K562 (cell line): ENCODE measurements around the gene SLC16A12. TPM values are rescaled to one million over a fixed set of nuclear protein-coding genes. Genes with fewer than 3 reads are reported as not detected.

Experiments used
- ATAC-seq: fragments of 200-7000 bp; cut with Tn5 transposase; 3 replicates; pipeline ENCODE4 v1.9.1; 2020; ENCODE audit warnings: moderate library complexity
- BruUV-seq: library from RNA; stranded (reverse); fragments of 400-500 nt; replicated peaks from 2 replicates; lab custom pipeline; 2021; lab: Mats Ljungman, UMichigan
- CTCF ChIA-PET: fragments of 300-600 bp; formaldehyde crosslinking; extraction: SDS; loops from one replicate; lab custom pipeline; 2021; ENCODE audit warnings: low intra/inter-chr PET ratio; lab: Yijun Ruan, JAX
- POLR2A ChIA-PET: fragments of 300-600, 350-650 bp; sonication (Branson Sonifier 250); formaldehyde crosslinking; extraction: SDS; loops from one replicate; lab custom pipeline; 2021; ENCODE audit warnings: antibody characterized with exemption, inconsistent platforms; lab: Yijun Ruan, JAX
- DNase-seq, 4 experiments: peaks; one replicate each; pipeline versions ENCODE4 v3.0.0 to v3.0.0-alpha.2; 2011 to 2018; ENCODE audit warnings: low spot score in 3 of 4, mixed read lengths in 3 of 4; ENCODE audit errors: extremely low read depth in 1 of 4
- FAIRE-seq: peaks from 2 replicates; lab custom pipeline; 2011; peaks lifted over from hg19 to GRCh38; lab: Jason Lieb, UNC
- H2AFZ ChIP-seq: 2 replicates; pipeline ENCODE4 v1.6.0; 2011; ENCODE audit warnings: low read depth, low read length, control low read depth, inconsistent platforms
- H3K27ac ChIP-seq: fragments of 200-600 bp; 3 replicates; pipeline ENCODE4 v1.8.0; 2011; ENCODE audit warnings: low read depth, mild to moderate bottlenecking, control low read depth, inconsistent platforms, low read length, moderate library complexity, mixed read lengths; ENCODE audit errors: extremely low read depth
- H3K27me3 ChIP-seq, 2 experiments: fragments of 300-600 bp in 1 of 2; 2 replicates in 1 of 2; 3 replicates in 1 of 2; pipeline versions ENCODE4 v1.6.0 to v1.8.0; 2011; ENCODE audit warnings: inconsistent platforms in 2 of 2, low read length in 2 of 2, mild to moderate bottlenecking in 1 of 2, mixed read lengths in 1 of 2, moderate library complexity in 1 of 2; ENCODE audit not compliant: control insufficient read depth in 2 of 2, insufficient read depth in 2 of 2
- H3K36me3 ChIP-seq: fragments of 300-600 bp; 3 replicates; pipeline ENCODE4 v1.8.0; 2011; ENCODE audit warnings: mild to moderate bottlenecking, low read length, inconsistent platforms; ENCODE audit not compliant: control insufficient read depth, insufficient read depth
- H3K4me1 ChIP-seq, 2 experiments: fragments of 200-600 bp in 1 of 2; replicated peaks in 1 of 2; 2 replicates in 1 of 2; 3 replicates in 1 of 2; pipeline versions ENCODE4 v1.5.1 to v1.8.0; 2011; ENCODE audit warnings: inconsistent platforms in 2 of 2, low read length in 2 of 2, mild to moderate bottlenecking in 1 of 2, mixed read lengths in 1 of 2, moderate library complexity in 1 of 2; ENCODE audit not compliant: control insufficient read depth in 2 of 2, insufficient read depth in 2 of 2
- H3K4me2 ChIP-seq: 2 replicates; pipeline ENCODE4 v1.6.1; 2011; ENCODE audit warnings: low read length, control low read depth, inconsistent platforms, mixed read lengths; ENCODE audit not compliant: insufficient read depth
- H3K4me3 ChIP-seq: fragments of 200-600 bp; sonication (generic), shearing (Covaris generic); 2 replicates; pipeline ENCODE4 v1.5.1; 2016; ENCODE audit warnings: control low read depth, inconsistent platforms
- H3K79me2 ChIP-seq: fragments of 200-600 bp; 3 replicates; pipeline ENCODE4 v1.8.0; 2011; ENCODE audit warnings: low read length, inconsistent platforms; ENCODE audit not compliant: control insufficient read depth, insufficient read depth
- H3K9ac ChIP-seq, 2 experiments: 2 replicates each; pipeline versions ENCODE4 v1.6.0 to v1.6.1; 2011; ENCODE audit warnings: low read depth in 2 of 2, low read length in 2 of 2, control low read depth in 1 of 2, inconsistent platforms in 1 of 2, mild to moderate bottlenecking in 1 of 2, mixed read lengths in 1 of 2; ENCODE audit not compliant: insufficient read depth in 1 of 2
- H3K9me1 ChIP-seq: one replicate; pipeline ENCODE4 v1.6.0; 2011; ENCODE audit warnings: inconsistent platforms, mild to moderate bottlenecking, low read length, moderate library complexity; ENCODE audit not compliant: control insufficient read depth, insufficient read depth
- H3K9me3 ChIP-seq: replicated peaks from 2 replicates; pipeline ENCODE4 v1.5.1; 2011; ENCODE audit warnings: low read depth, low read length, inconsistent platforms; ENCODE audit not compliant: control insufficient read depth, insufficient read depth
- H4K20me1 ChIP-seq: replicated peaks from 2 replicates; pipeline ENCODE4 v1.6.1; 2011; ENCODE audit warnings: low read length, inconsistent platforms, mixed read lengths; ENCODE audit not compliant: control insufficient read depth, insufficient read depth
- CBX1 ChIP-seq: sonication (generic); IDR thresholded peaks from 2 replicates; pipeline ENCODE4 v1.6.1; 2016; ENCODE audit warnings: antibody characterized with exemption, low read depth, mild to moderate bottlenecking
- CREM ChIP-seq: IDR thresholded peaks from 2 replicates; pipeline ENCODE4 v1.6.1; 2014; ENCODE audit warnings: antibody characterized with exemption, low read depth
- ESRRA ChIP-seq: fragments of 450-650 bp; IDR thresholded peaks from 2 replicates; pipeline ENCODE4 v1.6.1; 2014; ENCODE audit warnings: low read depth, mild to moderate bottlenecking, moderate library complexity, borderline replicate concordance
- ETS1 ChIP-seq: conservative IDR thresholded peaks from 2 replicates; pipeline ENCODE4 v1.6.1; 2011; ENCODE audit warnings: low read depth, mild to moderate bottlenecking, low read length; ENCODE audit not compliant: control insufficient read depth
- GATAD2B ChIP-seq: fragments of 450-650 bp; IDR thresholded peaks from 2 replicates; pipeline ENCODE4 v1.6.1; 2017; ENCODE audit warnings: mild to moderate bottlenecking, borderline replicate concordance
- JUN ChIP-seq, 2 experiments: sonication (generic) in 1 of 2; formaldehyde crosslinking in 1 of 2; IDR thresholded peaks; 2 replicates each; pipeline versions ENCODE4 v1.6.1 to v1.8.0; 2012 to 2022; ENCODE audit warnings: borderline replicate concordance in 2 of 2, mild to moderate bottlenecking in 2 of 2, improper control_type of control experiment in 1 of 2, low read depth in 1 of 2, low read length in 1 of 2, missing genetic modification reagents in 1 of 2
- MXD1 ChIP-seq: fragments of 250-450 bp; sonication (Bioruptor Pico); IDR thresholded peaks from 2 replicates; pipeline ENCODE4 v1.8.0; 2021; ENCODE audit warnings: borderline replicate concordance, mild to moderate bottlenecking, moderate library complexity; ENCODE audit not compliant: poor library complexity, severe bottlenecking
- PRPF4 ChIP-seq: fragments of 200-400 bp; formaldehyde crosslinking; IDR thresholded peaks from one replicate; pipeline ENCODE4 v1.6.1; 2017; ENCODE audit warnings: low read length, low read depth, mild to moderate bottlenecking; ENCODE audit not compliant: insufficient read depth, poor library complexity, severe bottlenecking
- PYGO2 ChIP-seq: fragments of 450-650 bp; IDR thresholded peaks from 2 replicates; pipeline ENCODE4 v1.6.1; 2016; ENCODE audit warnings: mild to moderate bottlenecking, missing genetic modification characterization, moderate library complexity, missing compliant biosample characterization
- RFX5 ChIP-seq: IDR thresholded peaks from 2 replicates; pipeline ENCODE4 v1.6.1; 2011; ENCODE audit warnings: low read depth, mild to moderate bottlenecking, improper control_type of control experiment, low read length
- SRSF7 ChIP-seq: fragments of 200-400 bp; formaldehyde crosslinking; optimal IDR thresholded peaks from 2 replicates; pipeline ENCODE3; 2017; ENCODE audit warnings: mild to moderate bottlenecking, low read depth, low read length
- SUPT5H ChIP-seq: fragments of 450-650 bp; IDR thresholded peaks from 2 replicates; pipeline ENCODE4 v1.6.1; 2016
- ZHX1 ChIP-seq: fragments of 150-350 bp; conservative IDR thresholded peaks from 2 replicates; pipeline ENCODE4 v1.6.1; 2014; ENCODE audit warnings: low read length
- ZNF184 ChIP-seq: sonication (generic); formaldehyde crosslinking; IDR thresholded peaks from 2 replicates; pipeline ENCODE4 v1.5.0; 2020; ENCODE audit warnings: missing genetic modification reagents
- ZNF263 ChIP-seq: sonication (generic); formaldehyde crosslinking; IDR thresholded peaks from 2 replicates; pipeline ENCODE4 v1.8.0; 2022; ENCODE audit warnings: mild to moderate bottlenecking, missing genetic modification reagents, borderline replicate concordance
- ZNF57 ChIP-seq: fragments of 450-650 bp; formaldehyde crosslinking; IDR thresholded peaks from 2 replicates; pipeline ENCODE4 v1.4.0; 2020; ENCODE audit warnings: mild to moderate bottlenecking, moderate library complexity
- ZNF778 ChIP-seq: fragments of 450-650 bp; formaldehyde crosslinking; IDR thresholded peaks from 2 replicates; pipeline ENCODE4 v1.4.0; 2020; ENCODE audit warnings: mild to moderate bottlenecking, moderate library complexity
- WGBS: fragments of 100-300 bp; shearing (Covaris generic); methylation state at CpG from one replicate; pipeline ENCODE4 v1.1.6; 2016; ENCODE audit warnings: low coverage, mixed read lengths; ENCODE audit not compliant: insufficient coverage; ENCODE audit errors: missing lambda C conversion rate; 5-methylcytosine and 5-hydroxymethylcytosine counted together
- in situ Hi-C: fragments of 300-500 bp; cut with MboI; formaldehyde crosslinking; loops from 4 replicates; pipeline ENCODE4 v1.15.0; 2018; ENCODE audit warnings: inconsistent platforms, mixed read lengths
- intact Hi-C: fragments of 100-400 bp; cut with micrococcal nuclease; formaldehyde crosslinking; loops from 2 replicates; pipeline ENCODE4 v1.14.2; 2022
- polyA plus RNA-seq, 8 experiments: library from polyadenylated mRNA; depleted of rRNA in 4 of 8; stranded (reverse) in 5 of 8; unstranded in 3 of 8; fragments of >200 nt; fragmentation: Nextera tagmentation in 2 of 8; fragmentation: Illumina TruSeq in 1 of 8; extraction: Ambion mirVana in 2 of 8; extraction: Trizol in 1 of 8; gene quantifications; 2 replicates each; pipeline versions ENCODE4 v1.2.1 to v1.2.3, GENCODE V29; 2011 to 2014; ENCODE audit warnings: inconsistent platforms in 1 of 8, missing spikeins in 1 of 8
- total RNA-seq, 7 experiments: library from RNA; depleted of rRNA in 6 of 7; stranded (reverse); fragments of >200 nt in 6 of 7; fragmentation: Illumina TruSeq in 2 of 7; extraction: Trizol in 2 of 7; gene quantifications; 2 replicates each; pipeline versions ENCODE4 v1.2.1 to v1.2.3, GENCODE V29; 2011 to 2021; ENCODE audit warnings: low replicate concordance in 1 of 7

Gene SLC16A12
- total and polyA plus RNA-seq, 9 of the 15 experiments (the other 6 are each of a cell fraction or from before 2014, with no cell fraction given) = not detected

GRCh38 chr10:89399956-89400355, 135.4 kb downstream of the SLC16A12 start:
- TF ChIP-seq ESRRA (no peak), PYGO2 (tag) (no peak), RFX5 (no peak), ZNF57 (CRISPR knock-in tag) (no peak), ZNF778 (CRISPR knock-in tag) (no peak), PRPF4 (no peak), ZHX1 (no peak), CBX1 (no peak), GATAD2B (no peak), MXD1 (CRISPR knock-in tag) (no peak), ZNF184 (CRISPR knock-in tag) (no peak), JUN (IDR thresholded peaks at IDR 0.05; ENCODE audit: borderline replicate concordance, low read depth, low read length) (no peak), JUN (CRISPR knock-in tag; IDR thresholded peaks at IDR 0.05; ENCODE audit: borderline replicate concordance) (no peak), ETS1 (no peak), SUPT5H (no peak), CREM (no peak), SRSF7 (no peak), ZNF263 (CRISPR knock-in tag) (no peak)
- TF ChIP-seq, all 486 proteins: peak for 0
- no peaks in the 10 kb centered on the region for H3K27me3 ChIP-seq
- CTCF ChIA-PET = no interaction called here
- WGBS = 0% methylated on average over 1 of the region's 1 CpG
- H3K9me1 ChIP-seq = no peaks in the 10 kb centered on the region
- no peaks in the 10 kb centered on the region; a peak in 1 of 5 replicates for H3K4me1 ChIP-seq
- DNase-seq (no peak), ATAC-seq (no peak), FAIRE-seq (no peak)
- H2AFZ ChIP-seq = no peak overlapping the region
- no peak overlapping the region for H3K9ac ChIP-seq
- intact Hi-C loops (no loop called here), in situ Hi-C loops (no loop called here)
- no peaks in the 10 kb centered on the region for H4K20me1 ChIP-seq
- no peaks in the 10 kb centered on the region for H3K79me2 ChIP-seq
- no peaks in the 10 kb centered on the region for H3K36me3 ChIP-seq
- H3K4me2 ChIP-seq = no peak overlapping the region
- no peak overlapping the region for H3K27ac ChIP-seq
- no peak overlapping the region for H3K4me3 ChIP-seq
- H3K9me3 ChIP-seq = no peaks in the 10 kb centered on the region
- POLR2A ChIA-PET = no interaction called here
- BruUV-seq = no TSS peak
